HG03159 (cell line): ENCODE measurements around the gene SPSB1.
"Not testable (repeated sequence)": the region's sequence is repeated elsewhere in the genome, so short reads cannot be mapped to it uniquely, and the experiment has no call there.

Source experiments
- ATAC-seq: cut with Tn5 transposase; IDR thresholded peaks from one replicate; pipeline ENCODE4 v1.9.1; 2021; ENCODE audit warnings: mild to moderate bottlenecking, moderate library complexity; ENCODE audit not compliant: unreplicated experiment

The SPSB1 gene

DNA sequence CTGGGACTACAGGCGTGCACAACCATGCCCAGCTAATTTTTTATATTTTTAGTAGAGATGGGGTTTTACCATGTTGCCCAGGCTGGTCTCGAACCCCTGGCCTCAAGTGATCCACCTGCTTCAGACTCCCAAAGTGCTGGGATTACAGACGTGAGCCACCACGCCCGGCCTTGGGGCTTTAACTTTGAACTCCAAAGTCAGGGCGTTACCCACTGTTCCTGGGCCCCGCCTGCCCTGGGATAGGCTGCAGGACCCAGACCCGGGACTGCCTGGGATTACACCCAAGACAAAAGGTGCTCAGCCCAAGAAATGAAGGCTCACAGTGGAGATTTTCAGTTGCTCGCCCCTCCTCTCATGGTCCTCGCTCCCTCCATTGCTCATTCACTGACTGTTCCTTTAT, 92.7 kb downstream of the SPSB1 start:
- not testable (repeated sequence) for ATAC-seq

DNA sequence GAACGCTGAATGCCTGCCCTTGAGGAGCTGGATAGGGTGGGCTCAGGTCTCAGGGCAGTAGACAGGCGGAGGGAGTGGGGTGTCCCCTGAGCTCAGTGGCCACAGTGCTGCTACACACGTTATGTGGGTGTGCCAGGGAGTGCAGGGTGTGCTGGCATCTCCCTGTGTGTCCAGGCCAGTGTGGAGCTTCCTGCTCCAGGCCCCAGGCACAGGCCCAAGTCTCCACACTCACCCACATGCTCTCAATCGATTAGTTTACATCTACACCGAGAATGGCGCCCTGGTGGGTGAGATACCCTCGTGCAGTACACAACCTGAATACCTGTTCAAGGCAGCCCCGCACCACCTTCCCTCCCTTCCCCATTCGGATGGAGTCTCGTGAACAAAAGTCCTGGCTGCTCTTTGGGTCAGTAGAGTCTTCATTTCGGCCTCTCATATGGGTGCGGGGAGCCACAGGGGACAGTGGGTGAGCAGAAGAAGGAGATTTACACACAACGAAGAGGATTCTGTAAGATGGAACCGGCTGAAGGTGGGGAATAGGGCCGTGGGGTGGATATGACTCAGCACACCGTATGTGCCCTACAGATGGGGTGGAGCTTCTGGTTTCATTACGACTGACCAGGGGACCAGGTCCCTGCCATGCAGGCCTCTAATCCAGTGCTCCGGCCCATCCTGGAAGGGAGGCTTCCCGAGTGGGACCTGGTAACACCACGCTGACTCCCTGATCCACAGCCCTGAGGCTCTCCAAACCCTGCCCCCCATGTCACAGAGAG, 93.3 kb downstream of the SPSB1 start:
- ATAC-seq: no peak

DNA sequence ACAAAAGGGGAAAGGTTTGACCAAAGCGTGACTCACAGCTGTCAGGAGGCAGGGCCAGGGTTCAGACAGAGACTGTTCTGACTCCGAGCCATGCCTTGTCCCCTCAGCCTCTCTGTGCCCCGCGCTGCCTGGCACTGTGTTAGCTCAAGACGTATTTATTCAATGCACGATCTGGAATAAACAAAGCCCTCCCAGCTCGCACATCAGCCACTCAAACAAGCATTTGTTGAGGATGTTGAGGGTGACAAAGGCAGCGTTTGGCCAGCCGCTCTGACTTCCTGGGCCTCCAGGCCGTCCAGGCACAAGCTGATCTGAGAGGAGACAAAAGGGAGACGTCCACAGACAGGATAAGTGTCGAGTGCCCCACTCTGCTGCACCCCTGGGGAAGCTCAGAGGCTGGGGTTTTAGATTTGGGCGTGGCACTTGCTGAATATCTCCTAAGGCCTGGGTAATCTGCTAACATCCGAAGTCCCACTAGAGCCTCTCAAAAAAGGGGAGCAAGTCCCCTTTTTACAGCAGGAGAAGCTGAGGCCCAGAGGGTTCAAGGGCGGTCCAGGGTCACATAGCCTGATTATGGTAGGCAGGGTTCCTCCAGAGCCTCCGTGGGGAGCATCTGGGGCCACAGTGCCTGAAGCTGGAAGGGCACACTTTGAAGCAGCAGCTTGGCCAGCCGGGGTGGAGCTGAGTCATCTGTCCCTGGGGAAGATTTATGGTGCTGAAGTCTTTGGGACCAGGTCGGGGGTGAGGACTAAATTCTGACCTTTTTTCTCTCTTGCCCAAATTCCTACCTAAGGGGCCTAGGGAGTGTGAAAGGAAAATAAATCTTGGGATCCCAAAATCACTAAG, 95.9 kb downstream of the SPSB1 start:
- ATAC-seq: no peak

DNA sequence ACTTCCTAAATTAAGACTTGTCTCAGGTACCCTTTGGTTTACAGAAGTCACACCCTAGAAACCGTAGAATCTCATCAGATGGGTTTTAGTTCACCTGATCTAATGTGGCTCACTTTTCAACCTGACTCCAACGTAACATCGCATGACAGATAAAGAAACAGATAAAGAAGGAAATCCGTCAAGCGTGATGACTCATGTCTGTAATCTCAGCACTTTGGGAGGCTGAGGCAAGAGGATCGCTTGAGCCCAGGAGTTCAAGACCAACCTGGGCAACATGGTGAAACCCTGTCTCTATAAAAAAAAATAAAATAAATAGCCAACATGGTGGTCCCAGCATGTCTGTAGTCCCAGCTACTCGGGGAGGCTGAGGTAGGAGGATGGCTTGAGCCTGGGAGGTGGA, 97.3 kb downstream of the SPSB1 start:
- ATAC-seq: no peak

DNA sequence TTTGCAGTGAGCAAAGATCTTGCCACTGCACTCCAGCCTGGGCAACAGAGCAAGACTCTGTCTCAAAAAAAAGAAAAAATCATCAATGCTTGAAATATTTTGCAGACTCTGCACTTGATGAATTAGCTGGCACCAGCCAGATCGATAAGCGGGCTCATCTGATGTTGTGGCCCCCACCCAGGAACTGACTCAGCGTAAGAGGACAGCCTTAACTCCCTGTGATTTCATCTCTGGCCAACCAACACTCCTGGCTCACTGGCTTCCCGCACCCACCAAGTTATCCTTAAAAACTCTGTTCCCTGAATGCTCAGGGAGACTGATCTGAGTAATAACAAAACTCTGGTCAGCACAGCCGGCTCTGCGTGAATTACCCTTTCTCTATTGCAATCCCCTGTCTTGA, 98.9 kb downstream of the SPSB1 start:
- no peak for ATAC-seq

DNA sequence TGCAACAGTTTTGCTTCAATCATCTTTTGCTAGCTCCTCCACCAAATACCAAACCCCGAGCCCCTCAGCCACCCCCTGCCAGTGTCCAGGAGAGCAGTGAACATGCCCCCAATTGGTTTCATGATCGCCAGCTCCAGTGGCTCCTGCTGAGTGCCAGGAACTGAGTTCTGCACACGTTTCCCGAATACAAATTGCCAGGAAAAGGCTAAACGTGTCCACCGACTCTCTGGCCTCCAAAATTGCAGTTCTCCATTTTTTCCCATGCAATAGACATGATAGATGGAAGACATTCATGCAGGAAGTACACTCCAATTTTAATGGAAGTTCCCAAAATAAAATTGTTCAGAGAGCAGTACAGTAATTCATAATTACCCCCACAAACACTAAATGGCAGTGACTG, 101.3 kb downstream of the SPSB1 start:
- no peak for ATAC-seq

DNA sequence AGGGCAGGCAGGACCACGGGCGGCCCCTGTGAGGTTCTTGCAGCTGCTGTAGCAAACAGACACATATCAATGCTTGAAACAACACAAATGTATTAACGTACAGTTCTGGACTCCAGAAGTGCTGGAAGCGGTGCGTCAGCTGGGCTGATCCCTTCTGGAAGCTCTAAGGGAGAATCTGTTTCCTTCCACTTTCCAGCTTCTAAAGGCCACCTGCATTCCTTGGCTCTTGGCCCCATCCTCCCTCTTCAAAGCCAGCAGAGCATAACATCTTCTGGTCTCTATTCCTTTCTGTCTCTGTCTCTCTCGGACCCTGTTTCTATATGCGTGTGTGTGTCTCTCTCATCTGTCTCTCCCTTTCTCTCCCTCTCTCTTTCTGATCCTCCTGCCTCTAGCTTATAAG, 102.3 kb downstream of the SPSB1 start:
- ATAC-seq: no peak

DNA sequence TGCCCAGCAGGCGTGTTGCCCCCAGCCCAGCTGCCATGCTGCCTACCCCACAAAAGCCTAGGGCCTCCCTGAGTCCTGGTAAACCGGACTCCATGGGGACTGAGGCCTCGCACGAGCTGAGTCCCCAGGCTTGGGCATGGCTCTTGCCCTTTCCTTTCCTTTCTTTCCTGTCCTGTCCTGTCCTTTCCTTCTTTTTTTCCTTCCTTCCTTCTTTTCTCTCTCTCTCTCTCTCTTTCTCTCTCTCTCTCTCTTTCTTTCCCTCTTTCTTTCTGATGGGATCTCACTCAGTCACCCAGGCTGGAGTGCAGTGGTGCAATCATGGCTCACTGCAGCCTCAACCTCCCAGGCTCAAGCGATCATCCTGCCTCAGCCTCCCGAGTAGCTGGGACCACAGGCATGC, 104.4 kb downstream of the SPSB1 start:
- ATAC-seq: no peak

DNA sequence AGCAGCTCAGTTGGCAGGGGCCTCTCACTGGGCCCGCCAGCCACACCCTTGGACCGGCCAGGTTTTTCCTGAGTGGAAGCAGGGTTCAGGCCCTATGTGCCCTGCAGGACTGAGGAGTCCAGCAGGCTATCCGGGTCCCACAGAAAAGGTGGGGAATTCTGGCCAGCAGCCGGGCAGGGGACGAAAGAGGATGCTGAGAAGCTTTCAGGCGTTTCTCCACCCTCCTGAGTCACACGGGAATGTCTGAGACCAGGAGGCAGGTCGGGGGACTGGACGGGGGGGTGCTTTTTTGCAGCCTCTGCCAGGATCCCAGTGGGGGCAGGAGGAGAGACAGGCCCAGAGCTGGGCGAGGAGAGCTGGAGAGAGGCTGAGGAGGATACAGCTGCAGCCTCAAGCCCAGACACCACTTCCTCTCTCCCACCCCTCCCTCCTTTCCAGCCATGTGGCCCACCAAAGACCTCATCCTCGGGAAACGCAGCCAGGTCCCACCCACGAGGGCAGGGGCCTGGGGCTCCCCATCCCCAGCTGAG, 105.4 kb downstream of the SPSB1 start:
- ATAC-seq: no peak

DNA sequence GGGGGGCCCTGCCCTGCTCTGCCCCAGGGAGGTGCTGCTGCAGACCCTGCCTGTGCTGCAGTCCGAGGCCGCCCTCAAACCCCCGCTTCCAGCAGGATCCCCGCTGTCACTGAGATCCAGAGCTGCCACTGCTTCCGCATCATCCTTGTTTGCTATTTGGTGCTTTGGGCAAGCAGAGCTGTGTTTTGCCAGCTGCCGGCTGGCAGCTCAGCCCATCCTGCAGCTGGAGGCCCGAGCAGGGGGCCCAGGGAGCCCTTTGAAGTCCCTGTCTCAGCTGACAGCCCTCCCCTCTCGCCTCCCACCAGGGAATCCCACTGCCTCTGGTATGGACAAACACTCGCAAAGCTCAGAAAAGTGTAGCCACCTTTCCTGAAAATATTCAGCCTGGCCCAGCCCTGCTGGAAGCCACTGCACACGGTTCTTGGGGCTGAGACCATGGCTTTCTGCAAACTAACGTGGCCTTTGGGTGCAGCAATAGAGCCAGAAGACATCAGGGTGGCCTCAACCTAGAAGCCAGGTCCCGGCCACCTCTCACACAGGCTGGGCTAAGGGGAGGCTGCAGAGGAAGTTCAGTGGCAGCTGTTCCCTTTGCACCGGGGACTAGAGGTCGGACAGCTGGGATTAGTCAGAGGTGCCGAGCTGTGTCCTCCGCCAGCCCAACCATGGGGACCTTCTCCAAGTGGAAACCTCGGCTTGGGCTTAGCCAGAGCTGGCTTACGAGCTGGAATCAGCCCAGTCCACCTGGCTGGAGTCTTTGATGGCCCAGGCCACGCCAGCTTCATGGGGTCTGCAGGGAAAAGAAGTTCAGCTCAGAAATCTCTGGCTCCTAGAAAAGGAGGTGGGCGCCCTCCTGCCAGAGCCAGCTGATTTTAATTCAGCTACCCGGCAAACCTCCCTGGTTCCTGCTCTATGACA, 107.1 kb downstream of the SPSB1 start:
- ATAC-seq: no peak

DNA sequence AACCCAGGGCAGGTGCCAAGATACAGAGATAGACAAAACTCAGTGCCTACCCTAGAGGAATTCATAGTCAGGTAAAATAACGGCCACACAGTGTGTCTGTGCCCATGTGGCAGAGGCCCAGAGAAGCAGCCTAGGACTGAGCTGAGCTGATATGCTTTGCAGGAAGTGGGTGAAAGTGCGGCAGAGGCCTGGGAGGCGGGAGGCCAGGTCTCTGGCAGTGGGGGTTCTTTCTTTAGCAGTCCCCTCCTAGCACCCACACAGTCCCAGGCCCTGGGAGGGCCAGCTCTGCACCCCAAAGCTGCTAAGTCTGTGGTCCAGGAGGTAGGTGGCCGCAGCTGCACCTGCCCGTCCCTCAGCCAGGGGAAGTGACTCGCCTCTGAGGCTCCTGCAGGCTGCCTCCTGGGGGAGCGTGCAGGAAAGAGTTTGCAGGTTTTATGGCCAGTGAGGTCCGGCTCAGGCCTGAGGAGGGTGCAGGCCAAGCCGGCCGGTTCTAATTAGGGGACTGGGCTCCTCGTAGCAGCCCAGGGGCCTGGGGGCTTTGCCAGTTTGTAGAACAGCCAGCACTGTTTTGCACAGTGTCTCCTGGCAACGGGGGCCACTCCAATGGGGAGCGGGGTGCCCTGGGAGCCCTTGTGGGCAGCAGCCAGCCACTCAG, 107.9 kb downstream of the SPSB1 start:
- ATAC-seq: no peak

DNA sequence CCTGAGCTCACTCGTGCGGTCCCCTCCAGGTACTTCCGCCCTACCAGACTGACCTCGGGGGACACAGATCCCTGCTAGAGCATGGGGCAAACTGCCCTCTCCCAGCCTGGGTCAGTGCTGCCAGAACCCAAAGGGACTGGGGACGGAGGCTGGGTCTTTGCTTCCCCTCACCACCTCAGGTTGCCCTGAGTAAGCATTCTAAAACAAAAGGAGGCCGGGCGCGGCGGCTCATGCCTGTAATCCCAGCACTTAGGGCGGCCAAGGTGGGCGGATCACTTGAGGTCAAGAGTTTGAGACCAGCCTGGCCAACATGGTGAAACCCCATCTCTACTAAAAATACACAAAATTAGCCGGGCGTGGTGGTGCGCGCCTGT, 108.4 kb downstream of the SPSB1 start:
- ATAC-seq: no peak

DNA sequence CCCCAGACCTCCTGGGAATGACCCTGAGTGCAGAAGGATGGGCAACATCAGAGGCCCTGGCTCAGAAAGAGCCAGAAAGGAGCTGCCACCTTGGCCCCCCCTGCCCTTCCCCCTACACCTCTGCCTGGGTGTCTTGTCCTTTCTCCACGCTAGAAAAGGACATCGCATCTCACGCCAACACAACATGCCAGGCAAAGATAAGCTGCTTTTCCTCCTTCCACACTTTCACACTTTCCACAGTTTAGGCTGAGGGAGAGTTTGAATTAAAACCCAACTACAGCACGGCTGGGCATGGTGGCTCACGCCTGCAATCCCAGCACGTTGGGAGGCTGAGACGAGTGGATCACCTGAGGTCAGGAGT, 109.5 kb downstream of the SPSB1 start:
- ATAC-seq: no peak

DNA sequence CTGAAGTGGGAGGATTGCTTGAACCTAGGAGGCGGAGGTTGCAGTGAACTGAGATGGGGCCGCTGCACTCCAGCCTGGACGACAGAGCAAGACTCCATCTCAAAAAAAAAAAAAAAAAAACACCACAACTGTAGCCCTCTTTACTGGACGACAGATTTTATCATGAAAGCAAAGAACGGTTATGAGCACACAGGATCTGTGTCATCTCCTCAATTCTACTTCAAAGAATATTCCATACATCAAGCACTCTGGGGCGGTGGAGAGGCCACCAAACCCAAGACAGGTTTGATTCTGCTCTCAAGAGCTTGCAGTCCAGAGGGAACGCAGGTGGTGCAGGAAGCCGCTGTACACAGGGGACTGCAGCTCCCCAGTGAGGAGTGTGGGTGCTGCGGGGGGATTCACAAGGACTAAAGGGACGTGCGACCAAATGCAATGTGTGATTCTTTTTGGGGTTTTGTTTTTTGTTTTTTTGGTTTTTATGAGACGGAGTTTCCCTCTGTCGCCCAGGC, 110.1 kb downstream of the SPSB1 start:
- no peak for ATAC-seq

DNA sequence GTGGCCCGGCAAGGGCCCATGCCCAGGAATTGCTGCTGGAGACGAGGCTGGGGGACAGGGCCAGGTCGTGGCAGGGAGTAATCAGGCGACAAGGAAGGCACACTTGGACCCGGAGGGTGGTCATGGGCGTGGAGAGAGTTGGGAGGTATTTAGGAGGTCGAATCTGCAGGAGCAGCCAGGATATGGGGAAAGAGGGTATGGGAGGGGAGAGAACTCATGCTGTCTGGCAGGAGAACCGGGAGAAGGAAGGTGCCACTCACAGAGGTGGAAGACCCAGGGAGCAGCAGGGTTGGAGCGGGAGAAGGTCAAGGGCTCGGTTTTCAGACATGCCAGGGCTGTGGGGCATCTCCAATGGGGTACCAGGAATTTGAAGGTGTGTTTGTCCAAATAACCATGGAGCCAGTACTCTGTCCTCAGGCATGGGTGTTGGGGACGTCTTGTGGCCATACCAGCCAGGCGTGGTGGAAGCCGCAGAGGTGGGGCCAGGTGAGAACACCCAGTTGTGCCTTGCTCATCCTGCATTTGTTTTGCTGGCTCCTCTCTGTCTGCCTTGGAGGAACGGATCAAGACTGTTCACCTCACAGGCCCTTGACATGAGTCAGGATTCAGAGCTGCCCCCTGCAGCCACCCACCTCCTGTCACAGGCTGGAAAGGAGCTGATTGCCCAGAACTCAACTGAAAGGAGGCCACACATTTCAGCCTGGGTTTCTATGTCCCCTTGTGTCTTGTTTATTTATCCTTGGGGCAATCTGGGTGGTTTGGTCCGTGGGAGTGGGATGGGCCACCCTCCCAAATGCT, 111.6 kb downstream of the SPSB1 start:
- ATAC-seq: no peak

DNA sequence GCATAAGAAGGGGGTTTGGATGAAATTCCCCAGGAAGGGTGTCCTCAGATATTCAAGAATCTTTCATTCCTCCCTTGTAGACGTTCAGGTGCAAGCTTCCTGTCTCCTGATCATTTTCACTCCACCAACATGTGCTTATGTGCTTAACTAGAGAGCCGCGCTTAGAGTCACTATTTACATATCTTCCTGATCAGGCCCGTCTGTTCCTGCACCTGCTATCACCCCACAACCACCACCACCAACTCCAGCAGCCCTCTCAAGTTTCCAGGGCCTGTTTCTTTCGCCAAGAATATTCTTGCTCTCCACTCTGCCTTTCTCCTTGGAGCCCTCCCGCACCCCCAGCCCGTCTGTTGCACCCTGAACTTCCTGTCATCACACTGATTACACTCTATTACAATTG, 113.4 kb downstream of the SPSB1 start:
- no peak for ATAC-seq

DNA sequence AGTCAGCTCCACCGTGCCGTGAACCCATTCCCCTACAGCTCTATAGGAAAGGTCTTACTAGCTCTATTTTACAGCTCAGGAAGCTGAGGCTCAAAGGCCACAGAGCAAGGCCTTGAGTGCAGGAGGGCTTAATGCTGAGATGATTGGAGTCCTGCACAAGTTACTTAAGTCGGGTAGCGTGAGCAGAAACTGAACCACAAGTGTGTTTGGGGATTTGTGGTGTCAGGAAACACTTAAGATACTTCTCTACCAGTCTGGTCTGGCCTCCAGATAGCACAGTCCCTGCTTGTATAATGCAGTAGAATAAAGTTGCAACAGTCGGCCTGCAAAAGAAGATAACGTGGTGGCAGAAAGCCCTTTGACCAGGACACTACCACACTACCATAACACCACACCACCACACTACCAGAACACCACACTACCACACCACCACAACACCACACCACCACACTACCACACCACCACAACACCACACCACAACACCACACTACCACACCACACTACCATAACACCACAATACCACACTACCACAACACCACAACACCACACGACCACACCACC, 118.1 kb downstream of the SPSB1 start:
- no peak for ATAC-seq

DNA sequence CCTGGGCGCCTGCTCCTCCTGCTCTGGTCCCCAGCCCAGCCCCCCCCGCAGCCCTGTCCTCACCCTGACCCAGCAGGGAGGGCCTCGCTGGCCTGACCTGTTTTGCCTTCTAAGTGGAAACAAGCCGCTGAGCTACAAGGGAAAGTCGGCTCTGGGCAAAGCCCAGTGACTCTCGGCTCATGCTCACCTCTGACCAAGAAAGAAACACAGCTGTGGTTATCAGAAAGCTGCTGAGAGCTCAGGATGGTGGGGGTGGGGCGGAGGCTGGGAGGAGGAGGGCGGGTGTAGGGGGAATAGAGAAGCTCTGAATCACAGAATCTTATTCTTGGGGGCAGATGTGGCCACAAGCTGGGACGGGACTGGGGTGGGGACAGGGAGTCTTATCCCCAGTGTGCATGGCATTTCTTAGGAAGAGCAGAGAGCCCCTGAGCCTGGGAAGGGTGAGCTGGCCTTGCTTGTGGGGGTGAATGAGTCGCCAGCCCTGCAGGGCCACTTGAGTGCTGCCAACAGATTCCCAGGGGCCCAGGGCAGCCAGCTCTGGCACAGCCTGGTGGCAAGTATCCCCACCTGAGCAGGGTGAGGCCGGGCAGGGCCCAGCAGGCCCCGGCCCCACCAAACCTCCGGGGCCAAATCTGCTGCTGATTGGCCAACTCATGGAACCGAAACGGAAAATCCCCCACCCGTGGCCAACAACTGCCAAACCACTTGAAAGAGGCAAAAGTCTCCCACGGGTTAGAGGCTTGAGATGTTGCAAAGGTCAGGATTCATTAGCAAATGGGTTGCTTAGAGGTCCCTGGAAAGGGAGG, 120.6 kb downstream of the SPSB1 start:
- peak; percentile 65 for ATAC-seq

DNA sequence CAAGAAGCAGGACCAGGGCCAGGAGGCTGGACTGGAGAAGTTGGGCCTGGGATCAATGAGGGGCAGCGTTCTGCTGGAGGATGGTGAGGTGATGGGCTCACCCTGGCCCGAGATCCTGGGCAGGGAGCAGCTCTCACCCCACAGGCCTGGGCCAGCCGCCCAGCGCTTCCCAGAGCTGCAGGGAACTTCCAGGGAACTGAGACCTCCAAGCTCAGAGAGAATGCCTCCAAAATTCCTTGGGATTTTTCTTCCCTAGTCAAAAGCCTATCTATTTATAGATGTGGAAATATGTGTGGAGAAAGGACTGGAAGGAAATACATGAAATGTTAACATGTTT, 121.2 kb downstream of the SPSB1 start:
- ATAC-seq: no peak
